Measurements from ENCODE around the gene POFUT2. TPM values are rescaled to one million over a fixed set of nuclear protein-coding genes. Genes with fewer than 3 reads are reported as not detected.
A peak's percentile ranks its signal among the peaks of the same experiment; 100 is the strongest.

The POFUT2 gene
- total RNA-seq, 4 donors from 2014 or later = 19.5 to 66.3 (median 35.1) TPM

GRCh38 chr21:45297329-45297728 lies 9.6 kb upstream of the POFUT2 start:
- H3K27ac ChIP-seq = peak overlapping the region in 2 of 4 donors; percentile 23 to 93
- H3K4me1 ChIP-seq = peaks cover 0 to 56% (median 41%) of the 10 kb centered on the region in 4 donors

GRCh38 chr21:45296638-45297037 lies 8.9 kb upstream of the POFUT2 start:
- no peak for DNase-seq (ENCODE audit: low spot score in 2 of 2)
- Histone ChIP-seq H3K36me3 (no peaks in the 10 kb centered on the region), H3K27me3 (no peaks in the 10 kb centered on the region), H3K4me3 (no peak overlapping the region), H3K4me1 (peaks cover 0 to 56% (median 42%) of the 10 kb centered on the region in 4 donors), H3K27ac (peak overlapping the region in 1 of 4 donors; percentile 93), H3K9me3 (no peaks in the 10 kb centered on the region)
- WGBS, 2 donors = 96 to 97% methylated on average over 7 of the region's 7 CpGs
- no peak for TF ChIP-seq POLR2A (IDR thresholded peaks at IDR 0.05)
- no peak for TF ChIP-seq EP300 (IDR thresholded peaks at IDR 0.05)
- no peak for TF ChIP-seq CTCF (IDR thresholded peaks at IDR 0.05)

More at GRCh38 chr21:45297329-45297728, 9.6 kb upstream of the POFUT2 start:
- no peak for TF ChIP-seq EP300 (IDR thresholded peaks at IDR 0.05)
- TF ChIP-seq POLR2A (IDR thresholded peaks at IDR 0.05) = no peak
- no peak for TF ChIP-seq CTCF (IDR thresholded peaks at IDR 0.05)
- no peaks in the 10 kb centered on the region for H3K36me3 ChIP-seq
- H3K4me3 ChIP-seq = no peak overlapping the region
- no peaks in the 10 kb centered on the region for H3K27me3 ChIP-seq
- WGBS, 2 donors = 84 to 91% methylated on average over 9 of the region's 9 CpGs
- DNase-seq (ENCODE audit: low spot score in 2 of 2) = peak in 1 of 2 donors; percentile 5
- H3K9me3 ChIP-seq = no peaks in the 10 kb centered on the region

GRCh38 chr21:45295576-45296365 lies 8.1 kb upstream of the POFUT2 start:
- Histone ChIP-seq H3K27me3 (no peaks in the 10 kb centered on the region), H3K36me3 (no peaks in the 10 kb centered on the region), H3K4me3 (no peak overlapping the region), H3K27ac (peak overlapping the region; percentile 80 to 93 (median 84)), H3K9me3 (no peaks in the 10 kb centered on the region), H3K4me1 (peaks cover 0 to 56% (median 38%) of the 10 kb centered on the region in 4 donors)
- TF ChIP-seq POLR2A (IDR thresholded peaks at IDR 0.05) (no peak), EP300 (IDR thresholded peaks at IDR 0.05) (no peak), CTCF (IDR thresholded peaks at IDR 0.05) (no peak)
- peak in 1 of 2 donors; percentile 10 for DNase-seq (ENCODE audit: low spot score in 2 of 2)
- WGBS, 2 donors = 73 to 77% methylated on average over 27 of the region's 27 CpGs

- DNase-seq (ENCODE audit: low spot score in 2 of 2) = peak; percentile 62 to 71
- Histone ChIP-seq H3K9me3 (no peaks in the 10 kb centered on the region), H3K27ac (peak overlapping the region; percentile 80 to 93 (median 84)), H3K4me1 (peaks cover 0 to 49% (median 36%) of the 10 kb centered on the region in 4 donors), H3K27me3 (no peaks in the 10 kb centered on the region), H3K36me3 (no peaks in the 10 kb centered on the region), H3K4me3 (peak overlapping the region in 1 of 4 donors; percentile 8)
- WGBS, 2 donors = 37 to 42% methylated on average over 30 to 31 of the region's 40 CpGs
- peak in 1 of 2 donors; percentile 12 for TF ChIP-seq POLR2A (IDR thresholded peaks at IDR 0.05)
- TF ChIP-seq CTCF (IDR thresholded peaks at IDR 0.05) = peak in 2 of 5 experiments; percentile 12 to 13
- TF ChIP-seq EP300 (IDR thresholded peaks at IDR 0.05) = peak; percentile 89 to 95
These were observed 7.0 kb upstream of the POFUT2 start for GRCh38 chr21:45294509-45295291.
